HepG2 (cell line): ENCODE measurements around the gene NMUR1. TPM values are rescaled to one million over a fixed set of nuclear protein-coding genes. Genes with fewer than 3 reads are reported as not detected.

ENCODE experiments used
- ESRRA ChIP-seq: sonication (generic); formaldehyde crosslinking; IDR thresholded peaks from 2 replicates; pipeline ENCODE4 v1.5.1; 2020; ENCODE audit warnings: mild to moderate bottlenecking, low read depth, missing genetic modification reagents
- KLF6 ChIP-seq: IDR thresholded peaks from 2 replicates; pipeline ENCODE4 v1.8.0; 2016; ENCODE audit warnings: missing biosample characterization, missing genetic modification reagents
- NR1H2 ChIP-seq: sonication (generic); formaldehyde crosslinking; IDR thresholded peaks from 2 replicates; pipeline ENCODE4 v1.8.1; 2022; ENCODE audit warnings: low read depth, missing genetic modification reagents, borderline replicate concordance
- SIX4 ChIP-seq: sonication (generic); formaldehyde crosslinking; IDR thresholded peaks from 2 replicates; pipeline ENCODE4 v1.4.0; 2020; ENCODE audit warnings: missing genetic modification reagents
- ZNF143 ChIP-seq: sonication (generic); formaldehyde crosslinking; IDR thresholded peaks from 2 replicates; pipeline ENCODE4 v1.4.0; 2020; ENCODE audit warnings: missing genetic modification reagents
- ZNF33A ChIP-seq: sonication (generic); formaldehyde crosslinking; IDR thresholded peaks from 2 replicates; pipeline ENCODE4 v1.5.1; 2020; ENCODE audit warnings: missing genetic modification reagents, mild to moderate bottlenecking, moderate library complexity, borderline replicate concordance
- ZNF383 ChIP-seq: sonication (generic); formaldehyde crosslinking; IDR thresholded peaks from 2 replicates; pipeline ENCODE4 v1.4.0; 2020; ENCODE audit warnings: missing genetic modification reagents, mild to moderate bottlenecking, borderline replicate concordance
- ZNF652 ChIP-seq: IDR thresholded peaks from 2 replicates; pipeline ENCODE4 v1.6.1; 2016; ENCODE audit warnings: low read depth, borderline replicate concordance
- polyA plus RNA-seq, 8 experiments: library from polyadenylated mRNA; depleted of rRNA in 3 of 8; stranded (reverse) in 7 of 8; unstranded in 1 of 8; fragments of >200 nt; fragmentation: Illumina TruSeq in 4 of 8; extraction: Trizol in 4 of 8; gene quantifications; 2 replicates each; pipeline versions ENCODE4 v1.2.1 to v1.2.3, GENCODE V29; 2011 to 2016; ENCODE audit warnings: low read depth in 4 of 8, missing spikeins in 1 of 8, mixed read lengths in 1 of 8; ENCODE audit not compliant: insufficient read depth in 1 of 8
- total RNA-seq, 5 experiments: library from RNA; depleted of rRNA; stranded (reverse); fragments of >200 nt; fragmentation: Illumina TruSeq; extraction: Trizol; gene quantifications; 2 replicates each; pipeline ENCODE4 v1.2.3, GENCODE V29; 2016; ENCODE audit warnings: low read depth in 1 of 5
- TF ChIP-seq, protein P1 (sequence below): IDR thresholded peaks from 2 replicates; pipeline ENCODE4 v1.6.1; 2016; ENCODE audit warnings: missing biosample characterization, missing genetic modification reagents, low read depth
- TF ChIP-seq, protein P2 (sequence below): sonication (generic); formaldehyde crosslinking; IDR thresholded peaks from 2 replicates; pipeline ENCODE4 v1.5.1; 2020; ENCODE audit warnings: missing genetic modification reagents, mild to moderate bottlenecking, borderline replicate concordance
- TF ChIP-seq, protein P3 (sequence below): sonication (generic); formaldehyde crosslinking; IDR thresholded peaks from 2 replicates; pipeline ENCODE4 v1.5.1; 2020; ENCODE audit warnings: mild to moderate bottlenecking, moderate library complexity, missing genetic modification reagents
- TF ChIP-seq, protein P4 (sequence below): sonication (generic); formaldehyde crosslinking; IDR thresholded peaks from 2 replicates; pipeline ENCODE4 v1.8.1; 2023; ENCODE audit warnings: missing genetic modification reagents, mild to moderate bottlenecking, borderline replicate concordance
- TF ChIP-seq, protein P5 (sequence below): sonication (generic); formaldehyde crosslinking; IDR thresholded peaks from 2 replicates; pipeline ENCODE4 v1.4.0; 2020; ENCODE audit warnings: missing genetic modification reagents, borderline replicate concordance
- TF ChIP-seq, protein P6 (sequence below): IDR thresholded peaks from 2 replicates; pipeline ENCODE4 v1.4.0; 2020; ENCODE audit warnings: mild to moderate bottlenecking, missing genetic modification reagents
- TF ChIP-seq, protein P7 (sequence below): sonication (generic); formaldehyde crosslinking; conservative IDR thresholded peaks from 2 replicates; pipeline ENCODE4 v1.4.0; 2020; ENCODE audit warnings: mild to moderate bottlenecking, missing genetic modification reagents, moderate library complexity

NMUR1 gene
- total and polyA plus RNA-seq, 2 of the 13 experiments (the other 11 are each of a cell fraction or from before 2014, with no cell fraction given) = not detected

DNA sequence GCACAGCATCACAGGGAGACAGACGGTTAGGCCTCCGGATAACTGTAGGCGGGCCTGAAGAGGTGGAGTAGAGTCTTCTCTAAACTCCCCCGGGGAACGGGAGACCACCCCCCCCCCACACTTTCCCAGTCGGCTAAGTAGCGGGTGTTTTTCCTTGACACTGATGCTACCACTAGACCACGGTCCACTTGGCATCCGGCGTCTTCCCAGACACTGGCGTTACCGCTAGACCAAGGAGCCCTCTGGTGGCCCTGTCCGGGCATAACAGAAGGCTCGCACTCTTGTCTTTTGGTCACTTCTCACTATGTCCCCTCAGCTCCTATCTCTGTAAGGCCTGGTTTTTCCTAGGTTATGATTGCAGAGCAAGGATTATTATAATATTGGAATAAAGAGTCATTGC lies 40.3 kb downstream of the NMUR1 start (continued):
- TF ChIP-seq, protein P1, sequence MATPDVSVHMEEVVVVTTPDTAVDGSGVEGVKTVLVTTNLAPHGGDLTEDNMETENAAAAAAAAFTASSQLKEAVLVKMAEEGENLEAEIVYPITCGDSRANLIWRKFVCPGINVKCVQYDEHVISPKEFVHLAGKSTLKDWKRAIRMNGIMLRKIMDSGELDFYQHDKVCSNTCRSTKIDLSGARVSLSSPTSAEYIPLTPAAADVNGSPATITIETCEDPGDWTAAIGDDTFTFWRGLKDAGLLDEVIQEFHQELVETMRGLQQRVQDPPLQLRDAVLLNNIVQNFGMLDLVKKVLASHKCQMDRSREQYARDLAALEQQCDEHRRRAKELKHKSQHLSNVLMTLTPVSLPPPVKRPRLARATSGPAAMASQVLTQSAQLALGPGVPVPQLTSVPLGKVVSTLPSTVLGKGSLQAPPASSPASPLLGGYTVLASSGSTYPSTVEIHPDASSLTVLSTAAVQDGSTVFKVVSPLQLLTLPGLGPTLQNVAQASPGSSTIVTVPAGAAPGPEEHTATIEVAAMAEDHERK (CRISPR knock-in tag) = no peak
- TF ChIP-seq SIX4 (CRISPR knock-in tag) = no peak
- TF ChIP-seq, protein P2, sequence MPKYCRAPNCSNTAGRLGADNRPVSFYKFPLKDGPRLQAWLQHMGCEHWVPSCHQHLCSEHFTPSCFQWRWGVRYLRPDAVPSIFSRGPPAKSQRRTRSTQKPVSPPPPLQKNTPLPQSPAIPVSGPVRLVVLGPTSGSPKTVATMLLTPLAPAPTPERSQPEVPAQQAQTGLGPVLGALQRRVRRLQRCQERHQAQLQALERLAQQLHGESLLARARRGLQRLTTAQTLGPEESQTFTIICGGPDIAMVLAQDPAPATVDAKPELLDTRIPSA (CRISPR knock-in tag) = no peak
- no peak for TF ChIP-seq NR1H2
- TF ChIP-seq, protein P3, sequence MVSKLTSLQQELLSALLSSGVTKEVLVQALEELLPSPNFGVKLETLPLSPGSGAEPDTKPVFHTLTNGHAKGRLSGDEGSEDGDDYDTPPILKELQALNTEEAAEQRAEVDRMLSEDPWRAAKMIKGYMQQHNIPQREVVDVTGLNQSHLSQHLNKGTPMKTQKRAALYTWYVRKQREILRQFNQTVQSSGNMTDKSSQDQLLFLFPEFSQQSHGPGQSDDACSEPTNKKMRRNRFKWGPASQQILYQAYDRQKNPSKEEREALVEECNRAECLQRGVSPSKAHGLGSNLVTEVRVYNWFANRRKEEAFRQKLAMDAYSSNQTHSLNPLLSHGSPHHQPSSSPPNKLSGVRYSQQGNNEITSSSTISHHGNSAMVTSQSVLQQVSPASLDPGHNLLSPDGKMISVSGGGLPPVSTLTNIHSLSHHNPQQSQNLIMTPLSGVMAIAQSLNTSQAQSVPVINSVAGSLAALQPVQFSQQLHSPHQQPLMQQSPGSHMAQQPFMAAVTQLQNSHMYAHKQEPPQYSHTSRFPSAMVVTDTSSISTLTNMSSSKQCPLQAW (CRISPR knock-in tag) = no peak
- TF ChIP-seq, protein P4, sequence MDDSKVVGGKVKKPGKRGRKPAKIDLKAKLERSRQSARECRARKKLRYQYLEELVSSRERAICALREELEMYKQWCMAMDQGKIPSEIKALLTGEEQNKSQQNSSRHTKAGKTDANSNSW (CRISPR knock-in tag) = no peak
- TF ChIP-seq, protein P5, sequence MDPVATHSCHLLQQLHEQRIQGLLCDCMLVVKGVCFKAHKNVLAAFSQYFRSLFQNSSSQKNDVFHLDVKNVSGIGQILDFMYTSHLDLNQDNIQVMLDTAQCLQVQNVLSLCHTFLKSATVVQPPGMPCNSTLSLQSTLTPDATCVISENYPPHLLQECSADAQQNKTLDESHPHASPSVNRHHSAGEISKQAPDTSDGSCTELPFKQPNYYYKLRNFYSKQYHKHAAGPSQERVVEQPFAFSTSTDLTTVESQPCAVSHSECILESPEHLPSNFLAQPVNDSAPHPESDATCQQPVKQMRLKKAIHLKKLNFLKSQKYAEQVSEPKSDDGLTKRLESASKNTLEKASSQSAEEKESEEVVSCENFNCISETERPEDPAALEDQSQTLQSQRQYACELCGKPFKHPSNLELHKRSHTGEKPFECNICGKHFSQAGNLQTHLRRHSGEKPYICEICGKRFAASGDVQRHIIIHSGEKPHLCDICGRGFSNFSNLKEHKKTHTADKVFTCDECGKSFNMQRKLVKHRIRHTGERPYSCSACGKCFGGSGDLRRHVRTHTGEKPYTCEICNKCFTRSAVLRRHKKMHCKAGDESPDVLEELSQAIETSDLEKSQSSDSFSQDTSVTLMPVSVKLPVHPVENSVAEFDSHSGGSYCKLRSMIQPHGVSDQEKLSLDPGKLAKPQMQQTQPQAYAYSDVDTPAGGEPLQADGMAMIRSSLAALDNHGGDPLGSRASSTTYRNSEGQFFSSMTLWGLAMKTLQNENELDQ (CRISPR knock-in tag) = no peak
- TF ChIP-seq ESRRA (CRISPR knock-in tag) = no peak
- TF ChIP-seq, protein P6, sequence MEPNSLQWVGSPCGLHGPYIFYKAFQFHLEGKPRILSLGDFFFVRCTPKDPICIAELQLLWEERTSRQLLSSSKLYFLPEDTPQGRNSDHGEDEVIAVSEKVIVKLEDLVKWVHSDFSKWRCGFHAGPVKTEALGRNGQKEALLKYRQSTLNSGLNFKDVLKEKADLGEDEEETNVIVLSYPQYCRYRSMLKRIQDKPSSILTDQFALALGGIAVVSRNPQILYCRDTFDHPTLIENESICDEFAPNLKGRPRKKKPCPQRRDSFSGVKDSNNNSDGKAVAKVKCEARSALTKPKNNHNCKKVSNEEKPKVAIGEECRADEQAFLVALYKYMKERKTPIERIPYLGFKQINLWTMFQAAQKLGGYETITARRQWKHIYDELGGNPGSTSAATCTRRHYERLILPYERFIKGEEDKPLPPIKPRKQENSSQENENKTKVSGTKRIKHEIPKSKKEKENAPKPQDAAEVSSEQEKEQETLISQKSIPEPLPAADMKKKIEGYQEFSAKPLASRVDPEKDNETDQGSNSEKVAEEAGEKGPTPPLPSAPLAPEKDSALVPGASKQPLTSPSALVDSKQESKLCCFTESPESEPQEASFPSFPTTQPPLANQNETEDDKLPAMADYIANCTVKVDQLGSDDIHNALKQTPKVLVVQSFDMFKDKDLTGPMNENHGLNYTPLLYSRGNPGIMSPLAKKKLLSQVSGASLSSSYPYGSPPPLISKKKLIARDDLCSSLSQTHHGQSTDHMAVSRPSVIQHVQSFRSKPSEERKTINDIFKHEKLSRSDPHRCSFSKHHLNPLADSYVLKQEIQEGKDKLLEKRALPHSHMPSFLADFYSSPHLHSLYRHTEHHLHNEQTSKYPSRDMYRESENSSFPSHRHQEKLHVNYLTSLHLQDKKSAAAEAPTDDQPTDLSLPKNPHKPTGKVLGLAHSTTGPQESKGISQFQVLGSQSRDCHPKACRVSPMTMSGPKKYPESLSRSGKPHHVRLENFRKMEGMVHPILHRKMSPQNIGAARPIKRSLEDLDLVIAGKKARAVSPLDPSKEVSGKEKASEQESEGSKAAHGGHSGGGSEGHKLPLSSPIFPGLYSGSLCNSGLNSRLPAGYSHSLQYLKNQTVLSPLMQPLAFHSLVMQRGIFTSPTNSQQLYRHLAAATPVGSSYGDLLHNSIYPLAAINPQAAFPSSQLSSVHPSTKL (CRISPR knock-in tag) = no peak
- TF ChIP-seq ZNF33A = no peak
- TF ChIP-seq ZNF143 = no peak
- no peak for TF ChIP-seq KLF6 (CRISPR knock-in tag)
- no peak for TF ChIP-seq ZNF652 (CRISPR knock-in tag)
- no peak for TF ChIP-seq ZNF383
- TF ChIP-seq, protein P7, sequence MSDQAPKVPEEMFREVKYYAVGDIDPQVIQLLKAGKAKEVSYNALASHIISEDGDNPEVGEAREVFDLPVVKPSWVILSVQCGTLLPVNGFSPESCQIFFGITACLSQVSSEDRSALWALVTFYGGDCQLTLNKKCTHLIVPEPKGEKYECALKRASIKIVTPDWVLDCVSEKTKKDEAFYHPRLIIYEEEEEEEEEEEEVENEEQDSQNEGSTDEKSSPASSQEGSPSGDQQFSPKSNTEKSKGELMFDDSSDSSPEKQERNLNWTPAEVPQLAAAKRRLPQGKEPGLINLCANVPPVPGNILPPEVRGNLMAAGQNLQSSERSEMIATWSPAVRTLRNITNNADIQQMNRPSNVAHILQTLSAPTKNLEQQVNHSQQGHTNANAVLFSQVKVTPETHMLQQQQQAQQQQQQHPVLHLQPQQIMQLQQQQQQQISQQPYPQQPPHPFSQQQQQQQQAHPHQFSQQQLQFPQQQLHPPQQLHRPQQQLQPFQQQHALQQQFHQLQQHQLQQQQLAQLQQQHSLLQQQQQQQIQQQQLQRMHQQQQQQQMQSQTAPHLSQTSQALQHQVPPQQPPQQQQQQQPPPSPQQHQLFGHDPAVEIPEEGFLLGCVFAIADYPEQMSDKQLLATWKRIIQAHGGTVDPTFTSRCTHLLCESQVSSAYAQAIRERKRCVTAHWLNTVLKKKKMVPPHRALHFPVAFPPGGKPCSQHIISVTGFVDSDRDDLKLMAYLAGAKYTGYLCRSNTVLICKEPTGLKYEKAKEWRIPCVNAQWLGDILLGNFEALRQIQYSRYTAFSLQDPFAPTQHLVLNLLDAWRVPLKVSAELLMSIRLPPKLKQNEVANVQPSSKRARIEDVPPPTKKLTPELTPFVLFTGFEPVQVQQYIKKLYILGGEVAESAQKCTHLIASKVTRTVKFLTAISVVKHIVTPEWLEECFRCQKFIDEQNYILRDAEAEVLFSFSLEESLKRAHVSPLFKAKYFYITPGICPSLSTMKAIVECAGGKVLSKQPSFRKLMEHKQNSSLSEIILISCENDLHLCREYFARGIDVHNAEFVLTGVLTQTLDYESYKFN (CRISPR knock-in tag) = no peak
